WTC11 (cell line): Measurements from ENCODE around the gene KDM2A. TPM values are rescaled to one million over a fixed set of nuclear protein-coding genes. Genes with fewer than 3 reads are reported as not detected.
A peak's percentile ranks its signal among the peaks of the same experiment; 100 is the strongest.

Source experiments
- CBFB ChIP-seq: sonication (generic); formaldehyde crosslinking; IDR thresholded peaks from 2 replicates; pipeline ENCODE4 v1.8.1; 2022; ENCODE audit warnings: mild to moderate bottlenecking, low read depth, missing genetic modification reagents
- CREM ChIP-seq: sonication (generic); formaldehyde crosslinking; IDR thresholded peaks from 2 replicates; pipeline ENCODE4 v1.8.1; 2022; ENCODE audit warnings: mild to moderate bottlenecking, missing genetic modification reagents, moderate library complexity
- ELF4 ChIP-seq: sonication (generic); formaldehyde crosslinking; IDR thresholded peaks from 2 replicates; pipeline ENCODE4 v1.8.1; 2022; ENCODE audit warnings: low read depth, mild to moderate bottlenecking, moderate library complexity, missing genetic modification reagents
- ESRRA ChIP-seq: sonication (generic); formaldehyde crosslinking; IDR thresholded peaks from 2 replicates; pipeline ENCODE4 v1.8.1; 2022; ENCODE audit warnings: mild to moderate bottlenecking, missing genetic modification reagents, borderline replicate concordance
- ETV6 ChIP-seq: sonication (generic); formaldehyde crosslinking; IDR thresholded peaks from 2 replicates; pipeline ENCODE4 v1.8.1; 2022; ENCODE audit warnings: mild to moderate bottlenecking, missing genetic modification reagents
- GRHL2 ChIP-seq: fragments of 250-450 bp; sonication (Bioruptor Pico); IDR thresholded peaks from 2 replicates; pipeline ENCODE4 v1.8.0; 2022; ENCODE audit warnings: mild to moderate bottlenecking, moderate library complexity; ENCODE audit not compliant: insufficient replicate concordance, severe bottlenecking
- JUN ChIP-seq: sonication (generic); formaldehyde crosslinking; IDR thresholded peaks from 2 replicates; pipeline ENCODE4 v1.8.0; 2023; ENCODE audit warnings: mild to moderate bottlenecking, missing genetic modification reagents
- MYBL2 ChIP-seq: sonication (generic); formaldehyde crosslinking; IDR thresholded peaks from 2 replicates; pipeline ENCODE4 v1.8.1; 2023; ENCODE audit warnings: mild to moderate bottlenecking, moderate library complexity, missing genetic modification reagents
- NFYB ChIP-seq: sonication (generic); formaldehyde crosslinking; conservative IDR thresholded peaks from 2 replicates; pipeline ENCODE4 v1.8.0; 2022; ENCODE audit warnings: low read depth, missing genetic modification reagents
- TCF7 ChIP-seq: sonication (generic); formaldehyde crosslinking; IDR thresholded peaks from 2 replicates; pipeline ENCODE4 v1.8.0; 2022; ENCODE audit warnings: mild to moderate bottlenecking, low read depth, missing genetic modification reagents, moderate library complexity
- ZNF232 ChIP-seq: sonication (generic); formaldehyde crosslinking; IDR thresholded peaks from 2 replicates; pipeline ENCODE4 v1.8.0; 2022; ENCODE audit warnings: mild to moderate bottlenecking, missing genetic modification reagents
- ZNF416 ChIP-seq: fragments of 250-450 bp; sonication (Bioruptor Pico); IDR thresholded peaks from 2 replicates; pipeline ENCODE4 v1.9.0; 2021; ENCODE audit warnings: mild to moderate bottlenecking, inconsistent platforms
- total RNA-seq: library from RNA; stranded (reverse); gene quantifications from 3 replicates; pipeline ENCODE4 v1.2.3, GENCODE V29; 2021
- TF ChIP-seq, protein P1 (sequence below): sonication (generic); formaldehyde crosslinking; IDR thresholded peaks from 2 replicates; pipeline ENCODE4 v1.8.0; 2023; ENCODE audit warnings: missing genetic modification reagents
- TF ChIP-seq, protein P2 (sequence below): sonication (generic); formaldehyde crosslinking; IDR thresholded peaks from 2 replicates; pipeline ENCODE4 v1.8.0; 2022; ENCODE audit warnings: mild to moderate bottlenecking, missing genetic modification reagents
- TF ChIP-seq, protein P3 (sequence below): sonication (generic); formaldehyde crosslinking; IDR thresholded peaks from 2 replicates; pipeline ENCODE4 v1.8.0; 2023; ENCODE audit warnings: missing genetic modification reagents, mild to moderate bottlenecking, borderline replicate concordance
- TF ChIP-seq, protein P4 (sequence below): sonication (generic); formaldehyde crosslinking; IDR thresholded peaks from 2 replicates; pipeline ENCODE4 v1.8.1; 2023; ENCODE audit warnings: mild to moderate bottlenecking, missing genetic modification reagents, moderate library complexity
- TF ChIP-seq, protein P5 (sequence below): fragments of 250-450 bp; sonication (Bioruptor Pico); conservative IDR thresholded peaks from 2 replicates; pipeline ENCODE4 v1.9.0; 2021; ENCODE audit warnings: mild to moderate bottlenecking
- TF ChIP-seq, protein P6 (sequence below): sonication (generic); formaldehyde crosslinking; IDR thresholded peaks from 2 replicates; pipeline ENCODE4 v1.8.1; 2023; ENCODE audit warnings: mild to moderate bottlenecking, moderate library complexity, missing genetic modification reagents
- TF ChIP-seq, protein P7 (sequence below): sonication (generic); formaldehyde crosslinking; IDR thresholded peaks from 2 replicates; pipeline ENCODE4 v1.8.1; 2023; ENCODE audit warnings: mild to moderate bottlenecking, missing genetic modification reagents, moderate library complexity
- TF ChIP-seq, protein P8 (sequence below): sonication (generic); formaldehyde crosslinking; IDR thresholded peaks from 2 replicates; pipeline ENCODE4 v1.8.1; 2022; ENCODE audit warnings: mild to moderate bottlenecking, moderate library complexity, missing genetic modification reagents
- TF ChIP-seq, protein P9 (sequence below): sonication (generic); formaldehyde crosslinking; IDR thresholded peaks from 2 replicates; pipeline ENCODE4 v1.8.1; 2022; ENCODE audit warnings: mild to moderate bottlenecking, missing genetic modification reagents, moderate library complexity, borderline replicate concordance

KDM2A gene
- total RNA-seq, 1 experiment from 2014 or later: 58.0 TPM

DNA sequence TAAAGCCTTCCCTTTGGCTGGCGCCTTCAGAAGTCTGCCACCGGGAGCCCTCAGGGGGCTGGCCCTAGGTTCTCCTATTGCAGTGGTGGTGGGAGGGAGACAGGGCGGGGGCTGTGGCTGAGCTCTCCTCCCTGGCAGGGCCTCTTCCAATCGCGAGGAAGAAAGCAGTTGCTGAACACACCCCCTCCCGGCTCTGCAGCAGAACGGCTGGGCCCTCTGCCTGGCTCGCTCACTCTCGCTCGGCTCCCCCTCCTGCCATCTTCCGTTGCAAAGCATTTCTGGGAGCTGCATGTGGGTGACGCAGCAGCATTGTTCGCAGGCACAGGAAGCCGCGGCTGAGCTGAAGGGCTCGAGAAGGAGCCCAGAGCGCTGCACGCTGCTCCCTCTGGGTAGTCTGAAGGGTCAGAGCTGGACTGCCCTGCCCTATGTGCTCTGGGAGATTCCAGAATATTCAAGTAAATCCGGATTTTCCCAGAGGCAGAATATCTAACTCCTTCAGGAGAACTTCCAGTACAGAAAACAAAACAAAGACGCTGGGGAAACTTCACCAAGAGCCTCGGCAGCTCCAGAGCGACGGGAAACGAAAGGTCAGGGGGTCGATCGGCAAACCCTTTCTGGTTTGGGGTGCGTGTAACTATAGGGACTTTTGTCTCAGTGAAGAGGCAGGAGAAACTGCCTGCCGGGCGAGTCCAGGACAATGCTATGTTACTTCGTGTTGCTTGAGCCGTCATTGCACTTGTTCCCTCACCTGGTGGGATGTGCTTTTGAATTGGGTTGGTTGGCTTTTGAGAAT, 120.9 kb downstream of the KDM2A start (continued):
- TF ChIP-seq, protein P1, sequence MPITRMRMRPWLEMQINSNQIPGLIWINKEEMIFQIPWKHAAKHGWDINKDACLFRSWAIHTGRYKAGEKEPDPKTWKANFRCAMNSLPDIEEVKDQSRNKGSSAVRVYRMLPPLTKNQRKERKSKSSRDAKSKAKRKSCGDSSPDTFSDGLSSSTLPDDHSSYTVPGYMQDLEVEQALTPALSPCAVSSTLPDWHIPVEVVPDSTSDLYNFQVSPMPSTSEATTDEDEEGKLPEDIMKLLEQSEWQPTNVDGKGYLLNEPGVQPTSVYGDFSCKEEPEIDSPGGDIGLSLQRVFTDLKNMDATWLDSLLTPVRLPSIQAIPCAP (CRISPR knock-in tag): 0 out of 2 replicates have a peak, but pooled peaks have one; percentile 43
- TF ChIP-seq, protein P2, sequence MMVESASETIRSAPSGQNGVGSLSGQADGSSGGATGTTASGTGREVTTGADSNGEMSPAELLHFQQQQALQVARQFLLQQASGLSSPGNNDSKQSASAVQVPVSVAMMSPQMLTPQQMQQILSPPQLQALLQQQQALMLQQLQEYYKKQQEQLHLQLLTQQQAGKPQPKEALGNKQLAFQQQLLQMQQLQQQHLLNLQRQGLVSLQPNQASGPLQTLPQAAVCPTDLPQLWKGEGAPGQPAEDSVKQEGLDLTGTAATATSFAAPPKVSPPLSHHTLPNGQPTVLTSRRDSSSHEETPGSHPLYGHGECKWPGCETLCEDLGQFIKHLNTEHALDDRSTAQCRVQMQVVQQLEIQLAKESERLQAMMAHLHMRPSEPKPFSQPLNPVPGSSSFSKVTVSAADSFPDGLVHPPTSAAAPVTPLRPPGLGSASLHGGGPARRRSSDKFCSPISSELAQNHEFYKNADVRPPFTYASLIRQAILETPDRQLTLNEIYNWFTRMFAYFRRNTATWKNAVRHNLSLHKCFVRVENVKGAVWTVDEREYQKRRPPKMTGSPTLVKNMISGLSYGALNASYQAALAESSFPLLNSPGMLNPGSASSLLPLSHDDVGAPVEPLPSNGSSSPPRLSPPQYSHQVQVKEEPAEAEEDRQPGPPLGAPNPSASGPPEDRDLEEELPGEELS (CRISPR knock-in tag): peak; percentile 77; the same call in 1 of the 2 replicates
- TF ChIP-seq ESRRA (CRISPR knock-in tag) (no peak), CREM (CRISPR knock-in tag) (peak; percentile 73; the same call in 1 of the 2 replicates), ETV6 (CRISPR knock-in tag) (peak; percentile 93), ZNF416 (no peak), ZNF232 (peak; percentile 94), GRHL2 (CRISPR knock-in tag) (no peak), JUN (CRISPR knock-in tag) (no peak), MYBL2 (CRISPR knock-in tag) (no peak), TCF7 (CRISPR knock-in tag) (no peak), NFYB (CRISPR knock-in tag) (no peak; the same call in 1 of the 2 replicates), ELF4 (CRISPR knock-in tag) (no peak), CBFB (CRISPR knock-in tag) (no peak)
- TF ChIP-seq, protein P3, sequence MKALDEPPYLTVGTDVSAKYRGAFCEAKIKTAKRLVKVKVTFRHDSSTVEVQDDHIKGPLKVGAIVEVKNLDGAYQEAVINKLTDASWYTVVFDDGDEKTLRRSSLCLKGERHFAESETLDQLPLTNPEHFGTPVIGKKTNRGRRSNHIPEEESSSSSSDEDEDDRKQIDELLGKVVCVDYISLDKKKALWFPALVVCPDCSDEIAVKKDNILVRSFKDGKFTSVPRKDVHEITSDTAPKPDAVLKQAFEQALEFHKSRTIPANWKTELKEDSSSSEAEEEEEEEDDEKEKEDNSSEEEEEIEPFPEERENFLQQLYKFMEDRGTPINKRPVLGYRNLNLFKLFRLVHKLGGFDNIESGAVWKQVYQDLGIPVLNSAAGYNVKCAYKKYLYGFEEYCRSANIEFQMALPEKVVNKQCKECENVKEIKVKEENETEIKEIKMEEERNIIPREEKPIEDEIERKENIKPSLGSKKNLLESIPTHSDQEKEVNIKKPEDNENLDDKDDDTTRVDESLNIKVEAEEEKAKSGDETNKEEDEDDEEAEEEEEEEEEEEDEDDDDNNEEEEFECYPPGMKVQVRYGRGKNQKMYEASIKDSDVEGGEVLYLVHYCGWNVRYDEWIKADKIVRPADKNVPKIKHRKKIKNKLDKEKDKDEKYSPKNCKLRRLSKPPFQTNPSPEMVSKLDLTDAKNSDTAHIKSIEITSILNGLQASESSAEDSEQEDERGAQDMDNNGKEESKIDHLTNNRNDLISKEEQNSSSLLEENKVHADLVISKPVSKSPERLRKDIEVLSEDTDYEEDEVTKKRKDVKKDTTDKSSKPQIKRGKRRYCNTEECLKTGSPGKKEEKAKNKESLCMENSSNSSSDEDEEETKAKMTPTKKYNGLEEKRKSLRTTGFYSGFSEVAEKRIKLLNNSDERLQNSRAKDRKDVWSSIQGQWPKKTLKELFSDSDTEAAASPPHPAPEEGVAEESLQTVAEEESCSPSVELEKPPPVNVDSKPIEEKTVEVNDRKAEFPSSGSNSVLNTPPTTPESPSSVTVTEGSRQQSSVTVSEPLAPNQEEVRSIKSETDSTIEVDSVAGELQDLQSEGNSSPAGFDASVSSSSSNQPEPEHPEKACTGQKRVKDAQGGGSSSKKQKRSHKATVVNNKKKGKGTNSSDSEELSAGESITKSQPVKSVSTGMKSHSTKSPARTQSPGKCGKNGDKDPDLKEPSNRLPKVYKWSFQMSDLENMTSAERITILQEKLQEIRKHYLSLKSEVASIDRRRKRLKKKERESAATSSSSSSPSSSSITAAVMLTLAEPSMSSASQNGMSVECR (CRISPR knock-in tag): peak; percentile 73; the same call in 1 of the 2 replicates
- TF ChIP-seq, protein P4, sequence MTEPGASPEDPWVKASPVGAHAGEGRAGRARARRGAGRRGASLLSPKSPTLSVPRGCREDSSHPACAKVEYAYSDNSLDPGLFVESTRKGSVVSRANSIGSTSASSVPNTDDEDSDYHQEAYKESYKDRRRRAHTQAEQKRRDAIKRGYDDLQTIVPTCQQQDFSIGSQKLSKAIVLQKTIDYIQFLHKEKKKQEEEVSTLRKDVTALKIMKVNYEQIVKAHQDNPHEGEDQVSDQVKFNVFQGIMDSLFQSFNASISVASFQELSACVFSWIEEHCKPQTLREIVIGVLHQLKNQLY (CRISPR knock-in tag): no peak
- TF ChIP-seq, protein P5, sequence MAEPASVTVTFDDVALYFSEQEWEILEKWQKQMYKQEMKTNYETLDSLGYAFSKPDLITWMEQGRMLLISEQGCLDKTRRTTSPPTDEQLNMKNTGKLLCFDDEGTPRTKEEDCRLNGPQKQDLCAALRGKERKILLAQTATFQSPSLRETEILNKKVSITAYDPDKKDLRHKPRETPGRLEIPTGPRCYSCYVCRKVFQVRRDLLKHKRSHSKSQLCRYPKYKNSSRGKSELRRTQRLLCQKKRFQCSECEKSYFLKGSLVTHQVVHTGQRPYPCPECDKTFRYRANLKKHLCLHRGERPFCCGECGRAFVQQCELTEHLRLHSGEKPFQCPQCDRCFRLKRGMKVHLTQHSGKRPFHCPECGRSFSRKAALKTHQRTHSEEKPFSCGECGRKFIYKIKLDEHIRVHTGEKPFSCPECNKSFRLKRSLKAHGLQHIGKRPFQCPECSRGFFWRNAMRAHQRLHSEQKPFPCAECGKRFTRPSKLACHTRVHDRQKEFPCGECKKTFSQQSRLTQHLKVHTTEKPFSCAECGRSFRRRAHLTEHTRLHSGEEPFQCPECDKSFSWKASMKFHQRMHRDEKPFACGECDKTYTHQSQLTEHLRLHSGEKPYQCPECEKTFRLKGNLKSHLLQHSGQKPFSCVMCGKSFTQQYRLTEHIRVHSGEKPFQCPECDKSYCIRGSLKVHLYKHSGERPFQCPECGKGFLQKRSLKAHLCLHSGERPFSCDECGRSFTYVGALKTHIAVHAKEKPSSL: no peak
- TF ChIP-seq, protein P6, sequence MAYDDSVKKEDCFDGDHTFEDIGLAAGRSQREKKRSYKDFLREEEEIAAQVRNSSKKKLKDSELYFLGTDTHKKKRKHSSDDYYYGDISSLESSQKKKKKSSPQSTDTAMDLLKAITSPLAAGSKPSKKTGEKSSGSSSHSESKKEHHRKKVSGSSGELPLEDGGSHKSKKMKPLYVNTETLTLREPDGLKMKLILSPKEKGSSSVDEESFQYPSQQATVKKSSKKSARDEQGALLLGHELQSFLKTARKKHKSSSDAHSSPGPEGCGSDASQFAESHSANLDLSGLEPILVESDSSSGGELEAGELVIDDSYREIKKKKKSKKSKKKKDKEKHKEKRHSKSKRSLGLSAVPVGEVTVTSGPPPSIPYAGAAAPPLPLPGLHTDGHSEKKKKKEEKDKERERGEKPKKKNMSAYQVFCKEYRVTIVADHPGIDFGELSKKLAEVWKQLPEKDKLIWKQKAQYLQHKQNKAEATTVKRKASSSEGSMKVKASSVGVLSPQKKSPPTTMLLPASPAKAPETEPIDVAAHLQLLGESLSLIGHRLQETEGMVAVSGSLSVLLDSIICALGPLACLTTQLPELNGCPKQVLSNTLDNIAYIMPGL: peak; percentile 71; the same call in 1 of the 2 replicates
- TF ChIP-seq, protein P7, sequence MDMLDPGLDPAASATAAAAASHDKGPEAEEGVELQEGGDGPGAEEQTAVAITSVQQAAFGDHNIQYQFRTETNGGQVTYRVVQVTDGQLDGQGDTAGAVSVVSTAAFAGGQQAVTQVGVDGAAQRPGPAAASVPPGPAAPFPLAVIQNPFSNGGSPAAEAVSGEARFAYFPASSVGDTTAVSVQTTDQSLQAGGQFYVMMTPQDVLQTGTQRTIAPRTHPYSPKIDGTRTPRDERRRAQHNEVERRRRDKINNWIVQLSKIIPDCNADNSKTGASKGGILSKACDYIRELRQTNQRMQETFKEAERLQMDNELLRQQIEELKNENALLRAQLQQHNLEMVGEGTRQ: 0 out of 2 replicates have a peak, but pooled peaks have one; percentile 6
- TF ChIP-seq, protein P8, sequence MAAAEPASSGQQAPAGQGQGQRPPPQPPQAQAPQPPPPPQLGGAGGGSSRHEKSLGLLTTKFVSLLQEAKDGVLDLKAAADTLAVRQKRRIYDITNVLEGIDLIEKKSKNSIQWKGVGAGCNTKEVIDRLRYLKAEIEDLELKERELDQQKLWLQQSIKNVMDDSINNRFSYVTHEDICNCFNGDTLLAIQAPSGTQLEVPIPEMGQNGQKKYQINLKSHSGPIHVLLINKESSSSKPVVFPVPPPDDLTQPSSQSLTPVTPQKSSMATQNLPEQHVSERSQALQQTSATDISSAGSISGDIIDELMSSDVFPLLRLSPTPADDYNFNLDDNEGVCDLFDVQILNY: 0 out of 2 replicates have a peak, but pooled peaks have one; percentile 23
- TF ChIP-seq, protein P9, sequence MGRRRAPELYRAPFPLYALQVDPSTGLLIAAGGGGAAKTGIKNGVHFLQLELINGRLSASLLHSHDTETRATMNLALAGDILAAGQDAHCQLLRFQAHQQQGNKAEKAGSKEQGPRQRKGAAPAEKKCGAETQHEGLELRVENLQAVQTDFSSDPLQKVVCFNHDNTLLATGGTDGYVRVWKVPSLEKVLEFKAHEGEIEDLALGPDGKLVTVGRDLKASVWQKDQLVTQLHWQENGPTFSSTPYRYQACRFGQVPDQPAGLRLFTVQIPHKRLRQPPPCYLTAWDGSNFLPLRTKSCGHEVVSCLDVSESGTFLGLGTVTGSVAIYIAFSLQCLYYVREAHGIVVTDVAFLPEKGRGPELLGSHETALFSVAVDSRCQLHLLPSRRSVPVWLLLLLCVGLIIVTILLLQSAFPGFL (CRISPR knock-in tag): no peak
